Measurements from ENCODE around the gene TAMM41. TPM values are rescaled to one million over a fixed set of nuclear protein-coding genes. Genes with fewer than 3 reads are reported as not detected.
"Not testable (repeated sequence)": the region's sequence is repeated elsewhere in the genome, so short reads cannot be mapped to it uniquely, and the experiment has no call there.

The TAMM41 gene
- total RNA-seq (2014; rRNA removed; shearing (Covaris generic)), result 7.1 TPM in 2 replicates
- polyA plus RNA-seq (2015; cell fraction: cytosol; rRNA removed), result 11.2 and 11.9 TPM in 2 replicates
- 46.5 and 52.9 TPM in 2 replicates for polyA plus RNA-seq (2015; cell fraction: nucleus; rRNA removed)

- DNase-seq (ENCODE audit: low read depth, low spot score), result peak; percentile 90
- in situ Hi-C loops (cut with HindIII; ENCODE audit: low pct_unique_long_range_greater_than_20kb, low sequenced_read_pairs), result no loop called here
Observed at GRCh38 chr3:11846281-11847266, at the start of gene TAMM41. Gene TAMM41 (minus strand): TSS chr3:11846885. CDS start chr3:11846636, 249 bp downstream.

- no peak for DNase-seq (ENCODE audit: low read depth, low spot score)
- in situ Hi-C loops (cut with HindIII; ENCODE audit: low pct_unique_long_range_greater_than_20kb, low sequenced_read_pairs), result no loop called here
Observed at GRCh38 chr3:11878837-11879236, 32.2 kb upstream of the TAMM41 start.

GRCh38 chr3:11874707-11875106, 28.0 kb upstream of the TAMM41 start:
- DNase-seq (ENCODE audit: low read depth, low spot score); in situ Hi-C loops (cut with HindIII; ENCODE audit: low pct_unique_long_range_greater_than_20kb, low sequenced_read_pairs): not testable (repeated sequence)

GRCh38 chr3:11863739-11864138, 17.1 kb upstream of the TAMM41 start:
- in situ Hi-C loops (cut with HindIII; ENCODE audit: low pct_unique_long_range_greater_than_20kb, low sequenced_read_pairs); DNase-seq (ENCODE audit: low read depth, low spot score): not testable (repeated sequence)

- DNase-seq (ENCODE audit: low read depth, low spot score); in situ Hi-C loops (cut with HindIII; ENCODE audit: low pct_unique_long_range_greater_than_20kb, low sequenced_read_pairs): not testable (repeated sequence)
Observed at GRCh38 chr3:11862584-11862983, 15.9 kb upstream of the TAMM41 start.

- DNase-seq (ENCODE audit: low read depth, low spot score); in situ Hi-C loops (cut with HindIII; ENCODE audit: low pct_unique_long_range_greater_than_20kb, low sequenced_read_pairs): not testable (repeated sequence)
Observed at GRCh38 chr3:11862145-11862544, 15.5 kb upstream of the TAMM41 start.

GRCh38 chr3:11860213-11860612, 13.5 kb upstream of the TAMM41 start:
- in situ Hi-C loops (cut with HindIII; ENCODE audit: low pct_unique_long_range_greater_than_20kb, low sequenced_read_pairs); DNase-seq (ENCODE audit: low read depth, low spot score): not testable (repeated sequence)

GRCh38 chr3:11853450-11853849, 6.8 kb upstream of the TAMM41 start:
- DNase-seq (ENCODE audit: low read depth, low spot score), result no peak
- in situ Hi-C loops (cut with HindIII; ENCODE audit: low pct_unique_long_range_greater_than_20kb, low sequenced_read_pairs), result no loop called here

- DNase-seq (ENCODE audit: low read depth, low spot score), result peak; percentile 10
- in situ Hi-C loops (cut with HindIII; ENCODE audit: low pct_unique_long_range_greater_than_20kb, low sequenced_read_pairs), result no loop called here
Observed at GRCh38 chr3:11850003-11850402, 3.3 kb upstream of the TAMM41 start.

- in situ Hi-C loops (cut with HindIII; ENCODE audit: low pct_unique_long_range_greater_than_20kb, low sequenced_read_pairs), result no loop called here
- DNase-seq (ENCODE audit: low read depth, low spot score), result no peak
Observed at GRCh38 chr3:11847607-11848006, 922 bp upstream of the TAMM41 start.

GRCh38 chr3:11845651-11846050, 1.0 kb downstream of the TAMM41 start:
- in situ Hi-C loops (cut with HindIII; ENCODE audit: low pct_unique_long_range_greater_than_20kb, low sequenced_read_pairs), result no loop called here

GRCh38 chr3:11844891-11845290, 1.8 kb downstream of the TAMM41 start:
- in situ Hi-C loops (cut with HindIII; ENCODE audit: low pct_unique_long_range_greater_than_20kb, low sequenced_read_pairs), result no loop called here
- no peak for DNase-seq (ENCODE audit: low read depth, low spot score)

More at GRCh38 chr3:11845651-11846050, 1.0 kb downstream of the TAMM41 start:
- DNase-seq (ENCODE audit: low read depth, low spot score), result no peak

GRCh38 chr3:11835028-11835639, 11.6 kb downstream of the TAMM41 start:
- in situ Hi-C loops (cut with HindIII; ENCODE audit: low pct_unique_long_range_greater_than_20kb, low sequenced_read_pairs), result no loop called here
- peak; percentile 50 for DNase-seq (ENCODE audit: low read depth, low spot score)

- in situ Hi-C loops (cut with HindIII; ENCODE audit: low pct_unique_long_range_greater_than_20kb, low sequenced_read_pairs), result no loop called here
- peak; percentile 78 for DNase-seq (ENCODE audit: low read depth, low spot score)
Observed at GRCh38 chr3:11832981-11833905, 13.4 kb downstream of the TAMM41 start.

- in situ Hi-C loops (cut with HindIII; ENCODE audit: low pct_unique_long_range_greater_than_20kb, low sequenced_read_pairs), result no loop called here
- no peak for DNase-seq (ENCODE audit: low read depth, low spot score)
Observed at GRCh38 chr3:11829416-11829815, 17.3 kb downstream of the TAMM41 start.

GRCh38 chr3:11826628-11827265, 19.9 kb downstream of the TAMM41 start:
- in situ Hi-C loops (cut with HindIII; ENCODE audit: low pct_unique_long_range_greater_than_20kb, low sequenced_read_pairs), result no loop called here
- DNase-seq (ENCODE audit: low read depth, low spot score), result no peak

- DNase-seq (ENCODE audit: low read depth, low spot score), result no peak
- in situ Hi-C loops (cut with HindIII; ENCODE audit: low pct_unique_long_range_greater_than_20kb, low sequenced_read_pairs), result no loop called here
Observed at GRCh38 chr3:11825301-11825700, 21.4 kb downstream of the TAMM41 start.
